ENCODE results near the gene CDT1. TPM values are rescaled to one million over a fixed set of nuclear protein-coding genes. Genes with fewer than 3 reads are reported as not detected.
A peak's percentile ranks its signal among the peaks of the same experiment; 100 is the strongest.

Gene CDT1
- total and polyA plus RNA-seq, 4 donors = 0.05 to 1.5 (median 0.94) TPM

DNA sequence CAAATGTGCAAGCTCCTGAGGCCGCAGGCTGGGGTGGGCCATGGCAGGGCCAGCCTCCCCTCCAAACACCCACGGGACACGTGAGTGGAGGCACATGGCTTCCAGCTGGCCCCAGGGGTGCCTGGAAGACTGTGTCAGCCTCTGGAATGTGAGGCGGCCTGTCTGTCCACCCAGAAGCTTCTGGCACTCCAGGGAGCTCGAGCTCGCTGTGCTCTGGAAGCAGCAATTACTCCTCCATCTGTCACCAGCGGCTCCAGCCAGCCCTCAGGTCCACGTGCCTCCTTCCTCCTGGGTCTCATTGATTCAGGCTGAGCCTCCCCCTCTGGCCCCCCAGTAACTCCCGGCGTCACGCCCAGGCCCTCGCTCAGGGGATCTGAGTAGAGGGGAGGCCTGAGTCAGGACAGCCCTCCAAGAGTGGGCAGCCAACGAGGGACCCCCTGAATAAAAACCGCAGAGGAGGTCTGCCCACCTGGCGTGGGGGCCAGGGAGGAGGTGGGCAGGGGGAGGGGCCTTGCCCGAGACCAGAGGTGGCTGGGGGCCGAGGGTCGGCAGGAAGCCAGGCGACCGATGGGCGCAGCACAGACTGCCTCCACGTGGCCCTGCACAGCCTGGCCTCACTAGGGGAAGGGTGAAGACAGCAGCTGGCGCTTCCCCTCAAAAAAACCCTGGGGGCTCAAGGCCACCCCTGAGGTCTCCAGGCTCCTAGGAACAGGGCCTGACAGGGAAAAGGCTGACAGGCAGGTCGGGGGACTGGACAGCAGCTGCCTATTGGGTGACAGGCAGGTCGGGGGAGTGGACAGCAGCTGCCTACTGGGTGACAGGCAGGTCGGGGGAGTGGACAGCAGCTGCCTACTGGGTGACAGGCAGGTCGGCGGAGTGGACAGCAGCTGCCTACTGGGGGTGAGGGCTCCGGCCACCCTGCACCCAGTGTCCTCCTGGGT lies 30.4 kb upstream of the CDT1 start:
- intact Hi-C loops (cut with DNase I) = no loop called here
- H3K9me3 ChIP-seq (ENCODE audit: control insufficient read depth, low read length) = no peaks in the 10 kb centered on the region
- no peak overlapping the region for H3K27ac ChIP-seq (ENCODE audit: low read depth in 1 of 2, low read length in 2 of 2)
- no peak overlapping the region for H3K4me3 ChIP-seq (ENCODE audit: low read length in 2 of 2)
- WGBS, 2 donors = 31 to 45% methylated on average over 26 to 29 of the region's 29 CpGs
- H3K4me1 ChIP-seq (ENCODE audit: control insufficient read depth in 1 of 2, insufficient read depth in 2 of 2, low read length in 2 of 2) = no peaks in the 10 kb centered on the region
- DNase-seq (peak; percentile 82 to 89), ATAC-seq (ENCODE audit: low FRiP score) (peak; percentile 28)
- no peaks in the 10 kb centered on the region for H3K27me3 ChIP-seq (ENCODE audit: control insufficient read depth in 1 of 2, insufficient read depth in 2 of 2, low read length in 1 of 2)
- H3K36me3 ChIP-seq (ENCODE audit: control insufficient read depth in 1 of 2, insufficient read depth in 2 of 2, low read length in 1 of 2) = no peaks in the 10 kb centered on the region

DNA sequence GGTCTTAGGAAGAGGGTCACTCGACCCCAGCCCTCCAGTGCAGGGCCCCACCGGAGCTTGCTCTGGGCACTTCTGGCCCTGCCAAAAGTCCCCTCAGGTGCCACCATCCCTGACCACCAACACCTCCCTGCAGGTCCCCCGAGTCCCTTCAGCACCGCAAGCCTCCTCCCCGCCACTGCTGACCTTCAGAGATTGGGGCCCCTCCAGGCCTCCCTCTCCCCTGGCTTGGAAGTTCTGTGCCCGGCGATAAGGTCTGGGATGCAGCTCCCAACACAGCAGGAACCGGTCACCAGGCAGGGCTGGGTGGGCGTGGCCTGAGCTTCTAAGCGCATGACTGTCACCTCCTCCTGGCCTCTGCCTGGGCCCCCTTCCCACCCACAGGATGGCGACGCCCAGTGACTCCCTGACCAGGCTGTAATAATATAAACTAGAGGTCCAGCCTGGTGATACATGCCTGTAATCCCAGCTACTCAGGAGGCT lies 29.7 kb upstream of the CDT1 start:
- ATAC-seq (ENCODE audit: low FRiP score) = no peak
- no peaks in the 10 kb centered on the region for H3K27me3 ChIP-seq (ENCODE audit: control insufficient read depth in 1 of 2, insufficient read depth in 2 of 2, low read length in 1 of 2)
- no peaks in the 10 kb centered on the region for H3K36me3 ChIP-seq (ENCODE audit: control insufficient read depth in 1 of 2, insufficient read depth in 2 of 2, low read length in 1 of 2)
- H3K9me3 ChIP-seq (ENCODE audit: control insufficient read depth, low read length) = no peaks in the 10 kb centered on the region
- 77 to 81% methylated on average over 10 to 12 of the region's 12 CpGs for WGBS, 2 donors
- H3K27ac ChIP-seq (ENCODE audit: low read depth in 1 of 2, low read length in 2 of 2) = no peak overlapping the region
- H3K4me1 ChIP-seq (ENCODE audit: control insufficient read depth in 1 of 2, insufficient read depth in 2 of 2, low read length in 2 of 2) = no peaks in the 10 kb centered on the region
- H3K4me3 ChIP-seq (ENCODE audit: low read length in 2 of 2) = no peak overlapping the region
- peak; percentile 70 to 85 for DNase-seq
- intact Hi-C loops (cut with DNase I) = no loop called here

DNA sequence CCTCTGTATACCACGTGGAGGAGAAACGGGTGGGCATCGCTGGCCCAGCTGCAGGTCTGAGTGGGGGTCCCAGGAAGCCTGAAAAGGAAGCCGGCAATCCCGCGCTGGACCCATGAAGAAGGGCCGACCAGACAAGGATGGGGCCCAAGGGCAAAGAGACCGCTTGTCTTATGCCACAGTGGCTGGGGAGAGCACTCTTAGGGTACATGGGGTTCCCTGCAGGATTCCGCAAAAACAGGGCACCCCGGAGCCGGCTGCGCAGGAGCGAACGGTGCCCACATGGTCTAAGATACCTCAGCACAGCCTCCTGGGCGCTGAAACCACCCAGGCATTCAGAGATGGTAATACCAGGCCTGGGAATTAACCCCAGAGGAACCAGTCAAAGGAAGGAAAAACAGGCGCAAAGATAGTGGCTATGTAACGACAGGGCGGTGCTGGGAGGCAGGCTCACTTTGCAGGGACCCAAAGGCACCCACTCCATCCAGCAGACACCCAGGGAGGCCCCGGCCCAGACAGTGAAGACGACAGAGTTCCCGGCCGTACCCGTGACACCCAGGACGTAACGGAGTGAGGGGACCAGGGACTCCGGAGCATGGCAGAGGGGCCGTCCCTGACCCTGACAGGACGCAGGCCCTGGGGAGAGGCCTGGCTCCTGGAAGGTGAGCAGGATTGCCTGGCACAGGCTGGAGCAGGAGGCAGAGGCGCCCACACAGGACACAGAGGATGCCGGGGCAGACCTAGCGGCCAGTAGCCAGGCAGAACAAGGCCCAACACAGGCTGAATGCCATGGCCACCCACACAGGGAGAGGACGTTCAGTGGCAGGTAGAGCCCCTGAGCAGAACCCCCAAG lies 28.8 kb upstream of the CDT1 start:
- no peaks in the 10 kb centered on the region for H3K9me3 ChIP-seq (ENCODE audit: control insufficient read depth, low read length)
- intact Hi-C loops (cut with DNase I) = no loop called here
- no peaks in the 10 kb centered on the region for H3K36me3 ChIP-seq (ENCODE audit: control insufficient read depth in 1 of 2, insufficient read depth in 2 of 2, low read length in 1 of 2)
- ATAC-seq (ENCODE audit: low FRiP score) (no peak), DNase-seq (no peak)
- H3K27me3 ChIP-seq (ENCODE audit: control insufficient read depth in 1 of 2, insufficient read depth in 2 of 2, low read length in 1 of 2) = no peaks in the 10 kb centered on the region
- WGBS, 2 donors = 94 to 96% methylated on average over 32 of the region's 32 CpGs
- no peak overlapping the region for H3K27ac ChIP-seq (ENCODE audit: low read depth in 1 of 2, low read length in 2 of 2)
- no peaks in the 10 kb centered on the region for H3K4me1 ChIP-seq (ENCODE audit: control insufficient read depth in 1 of 2, insufficient read depth in 2 of 2, low read length in 2 of 2)
- no peak overlapping the region for H3K4me3 ChIP-seq (ENCODE audit: low read length in 2 of 2)

DNA sequence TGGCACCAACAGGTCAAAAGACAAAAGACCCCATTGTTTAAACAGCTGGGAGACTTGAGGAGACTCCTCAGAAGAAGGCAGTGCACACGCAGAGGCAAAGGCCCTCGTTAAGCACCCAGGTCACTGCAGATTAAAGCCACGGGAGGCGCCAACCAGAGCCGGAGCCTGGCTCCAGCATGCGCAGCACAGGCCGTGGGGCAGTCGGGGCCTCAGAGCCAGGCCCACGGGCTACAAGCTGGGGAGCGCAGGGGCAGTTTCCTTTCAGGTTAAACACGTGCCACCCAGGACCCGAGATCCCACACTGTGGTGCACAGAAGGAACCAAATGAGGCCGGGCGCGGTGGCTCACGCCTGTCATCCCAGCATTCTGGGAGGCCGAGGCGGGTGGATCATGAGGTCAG lies 27.8 kb upstream of the CDT1 start:
- ATAC-seq (ENCODE audit: low FRiP score) = no peak
- intact Hi-C loops (cut with DNase I) = no loop called here
- no peak overlapping the region for H3K27ac ChIP-seq (ENCODE audit: low read depth in 1 of 2, low read length in 2 of 2)
- H3K4me1 ChIP-seq (ENCODE audit: control insufficient read depth in 1 of 2, insufficient read depth in 2 of 2, low read length in 2 of 2) = no peaks in the 10 kb centered on the region
- no peaks in the 10 kb centered on the region for H3K36me3 ChIP-seq (ENCODE audit: control insufficient read depth in 1 of 2, insufficient read depth in 2 of 2, low read length in 1 of 2)
- H3K4me3 ChIP-seq (ENCODE audit: low read length in 2 of 2) = no peak overlapping the region
- H3K9me3 ChIP-seq (ENCODE audit: control insufficient read depth, low read length) = no peaks in the 10 kb centered on the region
- H3K27me3 ChIP-seq (ENCODE audit: control insufficient read depth in 1 of 2, insufficient read depth in 2 of 2, low read length in 1 of 2) = no peaks in the 10 kb centered on the region
- 93% methylated on average over 18 of the region's 18 CpGs for WGBS, 2 donors
- no peak for DNase-seq

DNA sequence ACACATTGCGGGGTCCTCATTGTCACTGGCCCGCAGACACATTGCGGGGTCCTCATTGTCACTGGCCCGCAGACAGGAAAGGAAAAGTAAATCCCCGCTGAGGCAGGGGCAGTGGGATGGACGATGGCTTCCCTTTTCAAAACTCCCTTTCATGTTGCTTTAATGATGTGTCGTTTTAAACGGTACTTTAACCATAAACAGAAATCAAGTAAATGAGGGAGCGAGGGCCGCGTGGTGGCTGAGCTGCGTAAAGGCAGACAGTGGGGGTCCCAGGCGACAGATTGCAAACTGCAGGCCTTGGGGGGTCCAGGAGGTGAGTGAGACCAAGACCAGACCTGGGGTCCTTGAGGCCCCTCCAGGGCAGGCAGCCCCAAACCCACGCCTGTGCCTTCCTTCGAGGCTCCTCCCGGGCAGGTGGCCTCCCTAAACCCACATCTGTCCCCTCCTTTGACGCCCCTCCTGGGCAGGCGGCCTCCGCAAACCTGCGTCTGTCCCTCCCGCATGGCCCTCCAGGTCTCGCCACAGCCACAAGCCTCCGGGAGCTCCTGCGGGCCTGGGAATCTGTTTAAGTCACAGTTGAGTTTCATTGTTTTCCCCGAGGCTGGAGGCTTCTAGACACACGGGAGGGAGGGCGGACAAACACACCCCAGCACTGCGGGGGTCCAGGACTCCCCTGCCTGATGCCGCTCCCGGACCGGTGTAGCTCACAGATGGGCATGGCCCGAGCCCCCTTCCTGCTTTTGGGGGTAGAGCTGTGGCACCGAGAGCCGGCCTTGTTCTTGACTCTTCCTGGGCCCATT lies 25.9 kb upstream of the CDT1 start:
- Histone ChIP-seq H3K9me3 (ENCODE audit: control insufficient read depth, low read length) (no peaks in the 10 kb centered on the region), H3K4me1 (ENCODE audit: control insufficient read depth in 1 of 2, insufficient read depth in 2 of 2, low read length in 2 of 2) (no peaks in the 10 kb centered on the region), H3K36me3 (ENCODE audit: control insufficient read depth in 1 of 2, insufficient read depth in 2 of 2, low read length in 1 of 2) (no peaks in the 10 kb centered on the region), H3K4me3 (ENCODE audit: low read length in 2 of 2) (no peak overlapping the region), H3K27ac (ENCODE audit: low read depth in 1 of 2, low read length in 2 of 2) (no peak overlapping the region), H3K27me3 (ENCODE audit: control insufficient read depth in 1 of 2, insufficient read depth in 2 of 2, low read length in 1 of 2) (no peaks in the 10 kb centered on the region)
- 90 to 91% methylated on average over 32 to 34 of the region's 34 CpGs for WGBS, 2 donors
- intact Hi-C loops (cut with DNase I) = no loop called here
- ATAC-seq (ENCODE audit: low FRiP score) (no peak), DNase-seq (no peak)

DNA sequence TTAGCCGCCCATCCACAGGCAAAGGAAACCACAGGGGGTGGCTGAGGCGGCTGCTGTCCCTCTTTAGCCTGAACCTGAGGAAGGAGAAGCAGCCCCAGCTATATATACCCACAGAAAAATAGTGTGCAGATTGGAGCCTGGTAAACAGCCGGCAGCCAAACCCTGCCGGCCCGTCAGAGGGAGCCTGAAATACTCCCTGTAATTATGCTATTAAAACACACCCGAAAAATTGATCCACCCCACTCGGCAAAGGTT lies 25.4 kb upstream of the CDT1 start:
- WGBS, 2 donors = 91% methylated on average over 7 of the region's 7 CpGs
- H3K27me3 ChIP-seq (ENCODE audit: control insufficient read depth in 1 of 2, insufficient read depth in 2 of 2, low read length in 1 of 2) = no peaks in the 10 kb centered on the region
- H3K9me3 ChIP-seq (ENCODE audit: control insufficient read depth, low read length) = no peaks in the 10 kb centered on the region
- H3K4me1 ChIP-seq (ENCODE audit: control insufficient read depth in 1 of 2, insufficient read depth in 2 of 2, low read length in 2 of 2) = no peaks in the 10 kb centered on the region
- no peak for ATAC-seq (ENCODE audit: low FRiP score)
- intact Hi-C loops (cut with DNase I) = no loop called here
- no peak for DNase-seq
- no peaks in the 10 kb centered on the region for H3K36me3 ChIP-seq (ENCODE audit: control insufficient read depth in 1 of 2, insufficient read depth in 2 of 2, low read length in 1 of 2)
- H3K4me3 ChIP-seq (ENCODE audit: low read length in 2 of 2) = no peak overlapping the region
- no peak overlapping the region for H3K27ac ChIP-seq (ENCODE audit: low read depth in 1 of 2, low read length in 2 of 2)

DNA sequence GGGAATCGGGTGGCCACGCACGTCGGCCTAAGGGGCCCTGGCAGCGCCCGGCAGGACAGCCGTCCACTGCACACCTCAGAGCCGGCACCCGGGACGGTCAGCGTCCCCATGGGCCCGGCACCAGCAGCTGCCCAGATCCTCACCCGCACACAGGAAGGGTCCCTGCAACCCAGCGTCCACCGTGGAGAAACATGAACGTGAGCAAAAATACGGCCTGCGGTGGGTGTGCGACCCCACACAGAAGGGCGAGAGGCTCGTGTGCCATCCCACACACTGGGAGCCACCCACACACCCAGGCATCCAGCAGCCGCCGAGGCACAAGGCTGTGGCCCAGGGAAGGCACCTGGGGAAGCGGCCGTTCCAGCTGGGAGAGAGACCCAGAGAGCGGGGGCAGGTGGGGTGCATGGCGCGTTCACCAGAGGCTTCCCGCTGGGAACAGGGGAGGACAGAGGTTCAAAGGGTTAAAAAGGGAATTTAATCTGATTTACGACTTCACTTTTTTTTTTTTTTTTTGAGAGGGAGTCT lies 25.0 kb upstream of the CDT1 start:
- Histone ChIP-seq H3K4me3 (ENCODE audit: low read length in 2 of 2) (no peak overlapping the region), H3K4me1 (ENCODE audit: control insufficient read depth in 1 of 2, insufficient read depth in 2 of 2, low read length in 2 of 2) (no peaks in the 10 kb centered on the region), H3K27me3 (ENCODE audit: control insufficient read depth in 1 of 2, insufficient read depth in 2 of 2, low read length in 1 of 2) (no peaks in the 10 kb centered on the region), H3K27ac (ENCODE audit: low read depth in 1 of 2, low read length in 2 of 2) (no peak overlapping the region), H3K9me3 (ENCODE audit: control insufficient read depth, low read length) (no peaks in the 10 kb centered on the region), H3K36me3 (ENCODE audit: control insufficient read depth in 1 of 2, insufficient read depth in 2 of 2, low read length in 1 of 2) (no peaks in the 10 kb centered on the region)
- 86 to 89% methylated on average over 30 of the region's 30 CpGs for WGBS, 2 donors
- intact Hi-C loops (cut with DNase I) = no loop called here
- no peak for ATAC-seq (ENCODE audit: low FRiP score)
- DNase-seq = no peak

DNA sequence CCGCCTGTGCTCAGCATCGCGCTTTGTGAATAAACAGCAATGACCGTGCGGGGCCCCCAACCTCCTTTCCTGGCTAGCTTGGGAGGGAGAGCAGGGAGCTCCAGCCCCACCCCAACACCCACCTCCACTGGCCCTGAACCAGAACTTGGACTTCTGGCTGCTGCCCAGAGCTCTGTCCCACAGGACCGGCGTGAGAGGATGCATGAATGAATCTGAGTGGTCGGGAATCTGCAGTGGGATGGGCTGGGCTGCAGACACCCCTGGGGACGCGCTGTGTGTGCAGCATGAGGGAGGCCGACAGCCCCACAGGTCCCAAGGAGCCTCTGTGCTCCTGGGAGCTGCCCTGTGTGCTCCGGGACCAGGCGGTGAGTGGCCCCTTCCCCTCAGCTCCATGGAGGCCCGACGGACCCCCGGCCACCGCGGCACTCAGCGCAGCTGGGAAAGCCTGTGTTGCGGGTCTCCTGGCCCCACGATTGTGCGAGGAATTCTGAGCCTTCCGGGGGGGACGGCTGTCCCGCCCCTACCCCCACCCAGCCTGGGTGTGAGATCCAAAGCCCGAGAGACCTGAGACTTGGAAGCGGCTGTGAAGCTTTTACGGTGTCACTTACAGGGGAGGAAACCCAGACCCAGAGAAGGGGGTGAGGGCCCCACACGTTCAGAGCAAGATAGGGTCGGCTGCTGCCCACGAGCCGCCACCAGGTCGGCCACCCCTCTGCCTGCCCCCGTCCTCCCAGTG lies 24.0 kb upstream of the CDT1 start:
- no peaks in the 10 kb centered on the region for H3K27me3 ChIP-seq (ENCODE audit: control insufficient read depth in 1 of 2, insufficient read depth in 2 of 2, low read length in 1 of 2)
- DNase-seq (no peak), ATAC-seq (ENCODE audit: low FRiP score) (no peak)
- H3K9me3 ChIP-seq (ENCODE audit: control insufficient read depth, low read length) = no peaks in the 10 kb centered on the region
- intact Hi-C loops (cut with DNase I) = loop anchor here in 1 of 2 donors (10.0 kb wide), 1 partner anchor 325 kb away; the partner anchor contains the start of gene ZFPM1
- no peak overlapping the region for H3K27ac ChIP-seq (ENCODE audit: low read depth in 1 of 2, low read length in 2 of 2)
- H3K4me1 ChIP-seq (ENCODE audit: control insufficient read depth in 1 of 2, insufficient read depth in 2 of 2, low read length in 2 of 2) = no peaks in the 10 kb centered on the region
- H3K4me3 ChIP-seq (ENCODE audit: low read length in 2 of 2) = no peak overlapping the region
- H3K36me3 ChIP-seq (ENCODE audit: control insufficient read depth in 1 of 2, insufficient read depth in 2 of 2, low read length in 1 of 2) = no peaks in the 10 kb centered on the region
- WGBS, 2 donors = 38 to 44% methylated on average over 34 of the region's 34 CpGs

All from aorta (tissue), 5 donors.